Neuronal stem cell (in vitro differentiated cells): ENCODE data around the gene ARPC4.

Experiments used
- DNase-seq: peaks from one replicate; pipeline ENCODE4 v3.0.0-alpha.2; 2013; ENCODE audit warnings: low spot score
- H2AFZ ChIP-seq: one replicate; pipeline ENCODE4 v1.6.1; 2013; ENCODE audit warnings: mild to moderate bottlenecking, low read length, inconsistent platforms
- H2AK5ac ChIP-seq: 2 replicates; pipeline ENCODE4 v1.6.1; 2013; ENCODE audit warnings: low read depth, mild to moderate bottlenecking, inconsistent platforms, low read length, moderate library complexity, mixed read lengths
- H2BK120ac ChIP-seq: 2 replicates; pipeline ENCODE4 v1.6.1; 2013; ENCODE audit warnings: low read depth, mild to moderate bottlenecking, inconsistent platforms, low read length, moderate library complexity, mixed read lengths
- H2BK12ac ChIP-seq: one replicate; pipeline ENCODE4 v1.6.1; 2013; ENCODE audit warnings: low read length, inconsistent platforms
- H2BK15ac ChIP-seq: 2 replicates; pipeline ENCODE4 v1.6.1; 2013; ENCODE audit warnings: mild to moderate bottlenecking, low read length, inconsistent platforms, mixed read lengths
- H2BK5ac ChIP-seq: one replicate; pipeline ENCODE4 v1.6.1; 2013; ENCODE audit warnings: inconsistent platforms, mild to moderate bottlenecking, low read length, moderate library complexity
- H3K14ac ChIP-seq: one replicate; pipeline ENCODE4 v1.6.1; 2013; ENCODE audit warnings: low read length, inconsistent platforms
- H3K18ac ChIP-seq: 2 replicates; pipeline ENCODE4 v1.6.1; 2013; ENCODE audit warnings: low read length, inconsistent platforms
- H3K23ac ChIP-seq: 2 replicates; pipeline ENCODE4 v1.6.1; 2013; ENCODE audit warnings: low read depth, mild to moderate bottlenecking, mixed read lengths, low read length, inconsistent platforms; ENCODE audit not compliant: poor library complexity
- H3K27ac ChIP-seq: replicated peaks from 3 replicates; pipeline ENCODE4 v1.5.1; 2013; ENCODE audit warnings: low read length, inconsistent platforms
- H3K27me3 ChIP-seq, 3 experiments: 2 replicates each; pipeline ENCODE4 v1.6.1; 2013; ENCODE audit warnings: low read length in 3 of 3, mild to moderate bottlenecking in 2 of 3, inconsistent platforms in 1 of 3, low read depth in 1 of 3, mixed read lengths in 1 of 3, moderate library complexity in 1 of 3; ENCODE audit not compliant: control insufficient read depth in 3 of 3, insufficient read depth in 3 of 3
- H3K36me3 ChIP-seq, 2 donors: replicated peaks in 1 of 2; 2 replicates each; pipeline ENCODE4 v1.6.1; 2013; ENCODE audit warnings: low read length in 2 of 2; ENCODE audit not compliant: control insufficient read depth in 2 of 2, insufficient read depth in 2 of 2
- H3K4ac ChIP-seq: 2 replicates; pipeline ENCODE4 v1.6.1; 2013; ENCODE audit warnings: inconsistent platforms, mild to moderate bottlenecking, low read length, moderate library complexity
- H3K4me1 ChIP-seq, 2 donors: 1 replicate in 1 of 2; 2 replicates in 1 of 2; pipeline ENCODE4 v1.6.1; 2013; ENCODE audit warnings: low read length in 2 of 2, low read depth in 1 of 2; ENCODE audit not compliant: control insufficient read depth in 2 of 2, insufficient read depth in 1 of 2
- H3K4me2 ChIP-seq: one replicate; pipeline ENCODE4 v1.6.1; 2013; ENCODE audit warnings: mild to moderate bottlenecking, low read length, inconsistent platforms; ENCODE audit not compliant: insufficient read depth, poor library complexity, severe bottlenecking
- H3K4me3 ChIP-seq, 2 donors: 2 replicates each; pipeline ENCODE4 v1.5.1; 2013; ENCODE audit warnings: low read length in 2 of 2, mild to moderate bottlenecking in 2 of 2, inconsistent platforms in 1 of 2, moderate library complexity in 1 of 2
- H3K79me1 ChIP-seq: one replicate; pipeline ENCODE4 v1.6.1; 2013; ENCODE audit warnings: low read depth, mild to moderate bottlenecking, inconsistent platforms, low read length, moderate library complexity
- H3K9ac ChIP-seq: one replicate; pipeline ENCODE4 v1.6.1; 2013; ENCODE audit warnings: mild to moderate bottlenecking, low read depth, low read length, inconsistent platforms; ENCODE audit not compliant: poor library complexity
- H3K9me3 ChIP-seq, 2 donors: replicated peaks in 1 of 2; 2 replicates each; pipeline versions ENCODE3 to v1.6.1; 2013; ENCODE audit warnings: low read length in 2 of 2, mild to moderate bottlenecking in 2 of 2, inconsistent platforms in 1 of 2, low read depth in 1 of 2, mixed read lengths in 1 of 2, moderate library complexity in 1 of 2; ENCODE audit not compliant: control insufficient read depth in 2 of 2, insufficient read depth in 1 of 2
- H4K8ac ChIP-seq: one replicate; pipeline ENCODE4 v1.6.1; 2013; ENCODE audit warnings: low read depth, mild to moderate bottlenecking, inconsistent platforms, low read length, moderate library complexity
- H4K91ac ChIP-seq: one replicate; pipeline ENCODE4 v1.6.1; 2013; ENCODE audit warnings: low read length, low read depth, mild to moderate bottlenecking, inconsistent platforms; ENCODE audit not compliant: poor library complexity
- WGBS, 2 donors: extraction: QIAGEN DNeasy Blood & Tissue Kit; methylation state at CpG; one replicate each; pipeline ENCODE4 v1.1.7; 2013; ENCODE audit warnings: missing lambda C conversion rate in 2 of 2, mixed read lengths in 1 of 2; ENCODE audit not compliant: insufficient read length in 2 of 2, insufficient replicate concordance in 1 of 2; ENCODE audit errors: extremely low coverage in 2 of 2; 5-methylcytosine and 5-hydroxymethylcytosine counted together

Gene ARPC4

DNA sequence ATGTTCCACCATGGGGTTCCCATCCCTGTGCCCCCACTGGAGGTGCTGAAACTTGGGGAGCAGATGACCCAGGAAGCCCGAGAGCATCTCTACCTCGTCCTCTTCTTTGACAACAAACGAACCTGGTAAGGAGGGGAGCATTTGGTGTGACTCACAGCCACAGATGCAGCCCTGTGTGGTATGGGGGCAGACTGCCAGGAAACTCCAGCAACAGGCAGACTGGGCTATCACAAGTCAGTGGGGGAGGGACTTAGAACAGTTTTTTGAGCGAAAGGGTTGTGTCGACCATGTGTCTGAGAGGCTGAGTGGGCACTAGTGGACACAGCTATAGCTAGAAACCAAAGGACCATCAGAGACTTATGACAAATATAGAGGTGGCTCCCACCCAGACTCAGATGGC, 46.6 kb upstream of the ARPC4 start:
- H3K9me3 ChIP-seq = peaks cover 0 to 2% of the 10 kb centered on the region in 2 donors
- H2BK5ac ChIP-seq = no peak overlapping the region
- no peak overlapping the region for H3K4me2 ChIP-seq
- H3K9ac ChIP-seq = no peak overlapping the region
- no CpG with 5 or more reads among the region's 5 CpGs for WGBS, 2 donors
- no peak overlapping the region for H2AFZ ChIP-seq
- H3K79me1 ChIP-seq = peaks cover 6% of the 10 kb centered on the region
- H3K4ac ChIP-seq = no peak overlapping the region
- no peak overlapping the region for H3K23ac ChIP-seq
- no peak overlapping the region for H2BK120ac ChIP-seq
- H3K4me3 ChIP-seq = no peak overlapping the region
- no peak overlapping the region for H3K18ac ChIP-seq
- no peak overlapping the region for H2BK12ac ChIP-seq
- H2AK5ac ChIP-seq = no peak overlapping the region
- no peak overlapping the region for H2BK15ac ChIP-seq
- peaks cover 4 to 5% of the 10 kb centered on the region in 2 donors for H3K4me1 ChIP-seq
- no peak overlapping the region for H4K8ac ChIP-seq
- no peak for DNase-seq
- H3K27me3 ChIP-seq = no peaks in the 10 kb centered on the region
- no peak overlapping the region for H3K27ac ChIP-seq
- no peak overlapping the region for H3K14ac ChIP-seq
- H4K91ac ChIP-seq = no peak overlapping the region
- H3K36me3 ChIP-seq = peaks cover 66 to 84% of the 10 kb centered on the region in 2 donors

DNA sequence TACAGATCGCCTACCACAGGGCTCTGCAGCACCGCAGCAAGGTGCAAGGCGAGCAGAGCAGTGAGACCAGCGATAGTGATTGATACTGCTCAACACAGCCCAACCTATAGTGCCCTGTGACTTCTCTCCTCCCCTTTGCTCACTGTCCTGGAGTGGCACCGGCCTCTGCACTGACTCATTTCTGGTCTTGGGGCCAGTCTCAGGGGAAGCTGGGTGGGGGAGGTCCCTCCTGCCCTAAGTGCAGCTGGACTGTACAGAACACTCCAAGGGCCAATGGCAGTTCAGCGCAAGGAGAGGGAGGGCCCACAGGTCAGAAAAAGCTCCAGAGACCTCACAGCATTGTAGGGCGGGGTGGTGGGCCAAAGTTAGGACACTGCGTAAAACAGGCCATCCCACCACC, 45.6 kb upstream of the ARPC4 start:
- Histone ChIP-seq H2AK5ac (no peak overlapping the region), H3K4me3 (no peak overlapping the region), H3K79me1 (peaks cover 6% of the 10 kb centered on the region), H3K4me1 (peaks cover 4 to 8% of the 10 kb centered on the region in 2 donors), H3K23ac (no peak overlapping the region), H3K14ac (no peak overlapping the region), H2AFZ (no peak overlapping the region), H3K4ac (no peak overlapping the region), H2BK120ac (peak overlapping the region; percentile 23), H4K91ac (no peak overlapping the region), H3K18ac (no peak overlapping the region), H2BK12ac (no peak overlapping the region), H3K27ac (no peak overlapping the region), H3K27me3 (no peaks in the 10 kb centered on the region), H3K4me2 (no peak overlapping the region), H2BK15ac (no peak overlapping the region), H2BK5ac (no peak overlapping the region), H3K9ac (peak overlapping the region; percentile 47), H3K36me3 (peaks cover 66 to 84% of the 10 kb centered on the region in 2 donors), H4K8ac (no peak overlapping the region), H3K9me3 (peaks cover 0 to 2% of the 10 kb centered on the region in 2 donors)
- WGBS, 2 donors = no CpG with 5 or more reads among the region's 8 CpGs
- DNase-seq = no peak

DNA sequence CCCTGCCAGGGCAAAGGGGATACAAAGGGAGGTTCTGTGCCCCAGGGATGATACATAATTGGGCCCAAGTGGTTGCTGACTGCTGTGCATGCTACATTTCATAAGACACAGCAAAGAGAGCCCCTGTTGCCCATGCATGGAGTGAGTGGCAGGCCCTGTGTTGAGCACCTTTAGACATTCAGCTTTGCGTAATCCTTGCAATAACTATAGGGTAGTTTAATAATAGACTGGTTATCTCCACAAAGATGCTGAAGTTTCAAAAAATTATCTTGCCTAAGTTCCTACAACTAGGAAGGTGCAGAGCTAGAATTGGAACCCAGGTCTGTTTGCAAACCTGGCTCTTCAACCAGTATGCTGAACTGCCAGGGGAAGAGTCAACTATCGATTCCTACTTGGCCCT, 44.9 kb upstream of the ARPC4 start:
- Histone ChIP-seq H2BK120ac (no peak overlapping the region), H3K4me2 (no peak overlapping the region), H2BK12ac (no peak overlapping the region), H3K4ac (no peak overlapping the region), H3K27me3 (no peaks in the 10 kb centered on the region), H3K18ac (no peak overlapping the region), H3K4me1 (peaks cover 4 to 8% of the 10 kb centered on the region in 2 donors), H3K14ac (no peak overlapping the region), H3K9me3 (peaks cover 0 to 2% of the 10 kb centered on the region in 2 donors), H3K4me3 (no peak overlapping the region), H2BK15ac (no peak overlapping the region), H2AK5ac (no peak overlapping the region), H3K23ac (no peak overlapping the region), H2BK5ac (no peak overlapping the region), H2AFZ (no peak overlapping the region), H3K79me1 (peaks cover 8% of the 10 kb centered on the region), H4K8ac (no peak overlapping the region), H3K36me3 (peaks cover 62 to 83% of the 10 kb centered on the region in 2 donors), H4K91ac (no peak overlapping the region), H3K9ac (no peak overlapping the region), H3K27ac (no peak overlapping the region)
- no peak for DNase-seq
- no CpG with 5 or more reads among the region's 2 CpGs for WGBS, 2 donors

DNA sequence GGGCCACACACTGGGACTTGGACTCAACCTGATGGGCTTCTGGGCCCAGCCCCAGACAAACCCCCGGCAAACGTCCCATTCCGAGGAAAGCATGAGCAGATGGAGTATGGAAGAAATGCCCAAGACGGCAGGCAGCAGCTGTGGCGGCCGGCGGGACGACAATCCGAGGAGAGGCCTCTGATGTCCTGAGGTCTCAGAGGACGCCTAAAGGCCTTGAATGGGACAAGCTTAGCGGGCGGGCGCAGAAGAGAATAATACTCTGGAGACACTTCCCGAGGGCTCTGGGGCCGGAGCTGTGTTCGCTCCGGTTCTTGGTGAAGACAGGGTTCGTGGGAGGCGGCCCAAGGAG, 43.6 kb upstream of the ARPC4 start:
- H2AFZ ChIP-seq = peak overlapping the region; percentile 93
- peak overlapping the region; percentile 87 for H3K9ac ChIP-seq
- H3K27me3 ChIP-seq = no peaks in the 10 kb centered on the region
- H3K14ac ChIP-seq = no peak overlapping the region
- peak overlapping the region; percentile 97 for H2BK5ac ChIP-seq
- H3K79me1 ChIP-seq = peaks cover 8% of the 10 kb centered on the region
- DNase-seq = no peak
- H3K18ac ChIP-seq = peak overlapping the region; percentile 61
- H3K4me1 ChIP-seq = peaks cover 4 to 8% of the 10 kb centered on the region in 2 donors
- no peak overlapping the region for H2BK12ac ChIP-seq
- H4K91ac ChIP-seq = no peak overlapping the region
- H3K9me3 ChIP-seq = peaks cover 0 to 2% of the 10 kb centered on the region in 2 donors
- peak overlapping the region; percentile 89 for H3K27ac ChIP-seq
- H3K36me3 ChIP-seq = peaks cover 51 to 79% of the 10 kb centered on the region in 2 donors
- H4K8ac ChIP-seq = no peak overlapping the region
- H3K23ac ChIP-seq = peak overlapping the region; percentile 45
- no CpG with 5 or more reads among the region's 19 CpGs for WGBS, 2 donors
- no peak overlapping the region for H2BK120ac ChIP-seq
- H3K4me2 ChIP-seq = peak overlapping the region; percentile 76
- H2AK5ac ChIP-seq = no peak overlapping the region
- H3K4ac ChIP-seq = no peak overlapping the region
- H2BK15ac ChIP-seq = no peak overlapping the region
- H3K4me3 ChIP-seq = peak overlapping the region; percentile 55 to 84
